GM12878 (cell line): ENCODE data around the gene ASXL2.

Source experiments
- ATF7 ChIP-seq: fragments of 450-650 bp; IDR thresholded peaks from 2 replicates; pipeline ENCODE4 v1.6.1; 2016; ENCODE audit warnings: low read depth, mild to moderate bottlenecking
- BHLHE40 ChIP-seq, 2 experiments: fragments of 450-650 bp in 1 of 2; IDR thresholded peaks; 2 replicates each; pipeline ENCODE4 v1.6.1; 2011 to 2017; ENCODE audit warnings: low read depth in 2 of 2, borderline replicate concordance in 1 of 2, improper control_type of control experiment in 1 of 2, low read length in 1 of 2, mild to moderate bottlenecking in 1 of 2
- LARP7 ChIP-seq: fragments of 450-650 bp; IDR thresholded peaks from 2 replicates; pipeline ENCODE4 v1.6.1; 2017; ENCODE audit warnings: mild to moderate bottlenecking
- NFIC ChIP-seq: IDR thresholded peaks from 2 replicates; pipeline ENCODE4 v1.6.1; 2012; ENCODE audit warnings: low read depth, mild to moderate bottlenecking, inconsistent platforms, low read length, moderate library complexity
- USF2 ChIP-seq: IDR thresholded peaks from 2 replicates; pipeline ENCODE4 v1.6.1; 2011; ENCODE audit warnings: low read depth, low read length, improper control_type of control experiment, borderline replicate concordance
- YY1 ChIP-seq: IDR thresholded peaks from 2 replicates; pipeline ENCODE4 v1.6.1; 2011; ENCODE audit warnings: low read depth, mild to moderate bottlenecking, low read length
- TF ChIP-seq, protein P1 (sequence below), 3 experiments: IDR thresholded peaks in 2 of 3; conservative IDR thresholded peaks in 1 of 3; 2 replicates each; pipeline ENCODE4 v1.5.1; 2011; ENCODE audit warnings: low read depth in 3 of 3, low read length in 3 of 3, mild to moderate bottlenecking in 3 of 3, control low read depth in 2 of 3, moderate library complexity in 2 of 3, inconsistent platforms in 1 of 3, mixed read lengths in 1 of 3; ENCODE audit not compliant: control insufficient read depth in 2 of 3, insufficient read depth in 1 of 3; ENCODE audit errors: extremely low read depth in 1 of 3

DNA sequence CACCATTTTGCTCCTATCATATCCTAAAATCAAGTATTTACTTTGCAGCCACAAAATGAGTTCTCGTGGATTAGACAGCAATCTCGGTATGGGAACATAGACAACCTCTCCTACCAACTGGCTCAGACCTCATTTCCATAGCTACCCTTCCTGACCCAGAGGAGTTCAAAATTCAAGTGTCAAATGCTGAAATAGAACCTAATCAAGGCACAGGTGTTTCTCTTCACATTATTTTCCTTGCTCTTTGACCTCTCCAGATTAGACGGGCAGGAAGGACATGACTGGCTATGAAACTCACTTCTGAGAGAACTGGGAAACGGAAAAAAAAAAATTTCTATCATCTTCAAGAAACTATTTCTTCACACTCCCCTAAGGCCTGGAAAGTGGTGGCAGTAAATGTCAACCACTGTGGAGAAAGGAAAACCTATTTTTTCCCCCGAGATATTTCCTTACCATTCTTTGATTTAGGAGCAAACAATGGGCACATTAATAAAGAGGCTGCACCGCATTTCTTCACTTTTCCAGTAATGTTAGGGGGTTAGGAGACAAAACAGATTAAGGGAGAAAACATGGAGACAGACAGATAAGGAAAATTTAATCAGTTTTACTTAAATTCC is 141.3 kb downstream of the ASXL2 start:
- TF ChIP-seq USF2, result no peak
- TF ChIP-seq YY1, result no peak
- TF ChIP-seq LARP7, result no peak
- TF ChIP-seq ATF7, result no peak
- TF ChIP-seq, protein P1, sequence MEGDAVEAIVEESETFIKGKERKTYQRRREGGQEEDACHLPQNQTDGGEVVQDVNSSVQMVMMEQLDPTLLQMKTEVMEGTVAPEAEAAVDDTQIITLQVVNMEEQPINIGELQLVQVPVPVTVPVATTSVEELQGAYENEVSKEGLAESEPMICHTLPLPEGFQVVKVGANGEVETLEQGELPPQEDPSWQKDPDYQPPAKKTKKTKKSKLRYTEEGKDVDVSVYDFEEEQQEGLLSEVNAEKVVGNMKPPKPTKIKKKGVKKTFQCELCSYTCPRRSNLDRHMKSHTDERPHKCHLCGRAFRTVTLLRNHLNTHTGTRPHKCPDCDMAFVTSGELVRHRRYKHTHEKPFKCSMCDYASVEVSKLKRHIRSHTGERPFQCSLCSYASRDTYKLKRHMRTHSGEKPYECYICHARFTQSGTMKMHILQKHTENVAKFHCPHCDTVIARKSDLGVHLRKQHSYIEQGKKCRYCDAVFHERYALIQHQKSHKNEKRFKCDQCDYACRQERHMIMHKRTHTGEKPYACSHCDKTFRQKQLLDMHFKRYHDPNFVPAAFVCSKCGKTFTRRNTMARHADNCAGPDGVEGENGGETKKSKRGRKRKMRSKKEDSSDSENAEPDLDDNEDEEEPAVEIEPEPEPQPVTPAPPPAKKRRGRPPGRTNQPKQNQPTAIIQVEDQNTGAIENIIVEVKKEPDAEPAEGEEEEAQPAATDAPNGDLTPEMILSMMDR (IDR thresholded peaks at IDR 0.05 in 2 of 3, conservative IDR thresholded peaks at IDR 0.05 in 1 of 3; ENCODE audit: control insufficient read depth in 2 of 3, extremely low read depth in 1 of 3, insufficient read depth in 1 of 3, low read depth in 3 of 3, low read length in 3 of 3), result no peak
- no peak for TF ChIP-seq NFIC
- no peak for TF ChIP-seq BHLHE40 (IDR thresholded peaks at IDR 0.05; ENCODE audit: borderline replicate concordance in 1 of 2, low read depth in 2 of 2, low read length in 1 of 2)
